Measurements from ENCODE around the gene TRPM6. TPM values are rescaled to one million over a fixed set of nuclear protein-coding genes. Genes with fewer than 3 reads are reported as not detected.

The TRPM6 gene
- total RNA-seq, 2 experiments from 2014 or later, result 0.02 to 0.10 TPM

GRCh38 chr9:74760031-74760700, 127.6 kb downstream of the TRPM6 start:
- no peak overlapping the region for H3K4me3 Mint-ChIP-seq
- DNase-seq, result no peak
- ChIA-PET POLR2A (no interaction called here), CTCF (interaction anchor here (0.9 to 1.3 kb wide), 2 partner anchors 14 kb away, joined by 3 to 8 read pairs; no protein-coding TSS in a partner anchor)
- H3K27ac Mint-ChIP-seq, result no peak overlapping the region
- no peaks in the 10 kb centered on the region for H3K9me3 Mint-ChIP-seq
- H3K27me3 Mint-ChIP-seq, result peaks cover 2% of the 10 kb centered on the region
- intact Hi-C loops (cut with micrococcal nuclease), result no loop called here
- no peaks in the 10 kb centered on the region for H3K4me1 Mint-ChIP-seq (ENCODE audit: low read depth)
- no peaks in the 10 kb centered on the region for H3K36me3 Mint-ChIP-seq

- Mint-ChIP-seq H3K4me1 (ENCODE audit: low read depth) (no peaks in the 10 kb centered on the region), H3K36me3 (no peaks in the 10 kb centered on the region), H3K4me3 (no peak overlapping the region), H3K9me3 (no peaks in the 10 kb centered on the region), H3K27ac (no peak overlapping the region), H3K27me3 (no peaks in the 10 kb centered on the region)
- intact Hi-C loops (cut with micrococcal nuclease), result no loop called here
- CTCF ChIA-PET, result no interaction called here
- POLR2A ChIA-PET, result no interaction called here
- no peak for DNase-seq
Measured at GRCh38 chr9:74755999-74756398, 131.7 kb downstream of the TRPM6 start.

GRCh38 chr9:74755355-74755754, 132.4 kb downstream of the TRPM6 start:
- Mint-ChIP-seq H3K27ac (no peak overlapping the region), H3K4me1 (ENCODE audit: low read depth) (no peaks in the 10 kb centered on the region)

GRCh38 chr9:74753650-74754049, 134.1 kb downstream of the TRPM6 start:
- CTCF ChIA-PET, result no interaction called here
- H3K27ac Mint-ChIP-seq, result no peak overlapping the region
- no peaks in the 10 kb centered on the region for H3K36me3 Mint-ChIP-seq
- intact Hi-C loops (cut with micrococcal nuclease), result no loop called here
- no peak overlapping the region for H3K4me3 Mint-ChIP-seq
- no peaks in the 10 kb centered on the region for H3K4me1 Mint-ChIP-seq (ENCODE audit: low read depth)
- H3K27me3 Mint-ChIP-seq, result no peaks in the 10 kb centered on the region
- H3K9me3 Mint-ChIP-seq, result no peaks in the 10 kb centered on the region
- POLR2A ChIA-PET, result no interaction called here
- no peak for DNase-seq

More at GRCh38 chr9:74755355-74755754, 132.4 kb downstream of the TRPM6 start:
- no peak for DNase-seq
- Mint-ChIP-seq H3K4me3 (no peak overlapping the region), H3K27me3 (no peaks in the 10 kb centered on the region), H3K9me3 (no peaks in the 10 kb centered on the region), H3K36me3 (no peaks in the 10 kb centered on the region)
- ChIA-PET POLR2A (no interaction called here), CTCF (no interaction called here)
- intact Hi-C loops (cut with micrococcal nuclease), result no loop called here

GRCh38 chr9:74748966-74749365, 138.8 kb downstream of the TRPM6 start:
- H3K9me3 Mint-ChIP-seq, result no peaks in the 10 kb centered on the region
- ChIA-PET POLR2A (no interaction called here), CTCF (interaction anchor here (1.4 kb wide), 1 partner anchor 22 kb away, joined by 3 read pairs; no protein-coding TSS in a partner anchor)
- peaks cover 13% of the 10 kb centered on the region for H3K27me3 Mint-ChIP-seq
- intact Hi-C loops (cut with micrococcal nuclease), result loop anchor here (10.0 kb wide), 2 partner anchors 174 to 1544 kb away; no protein-coding TSS in a partner anchor
- DNase-seq, result no peak
- H3K36me3 Mint-ChIP-seq, result no peaks in the 10 kb centered on the region
- H3K4me1 Mint-ChIP-seq (ENCODE audit: low read depth), result no peaks in the 10 kb centered on the region
- no peak overlapping the region for H3K4me3 Mint-ChIP-seq
- H3K27ac Mint-ChIP-seq, result no peak overlapping the region

- ChIA-PET POLR2A (no interaction called here), CTCF (interaction anchor here (0.6 to 1.3 kb wide), 5 partner anchors 8 to 1554 kb away, joined by 3 to 5 read pairs (median 5); no protein-coding TSS in a partner anchor)
- Mint-ChIP-seq H3K27me3 (peaks cover 20% of the 10 kb centered on the region), H3K36me3 (no peaks in the 10 kb centered on the region), H3K9me3 (no peaks in the 10 kb centered on the region), H3K4me1 (ENCODE audit: low read depth) (no peaks in the 10 kb centered on the region), H3K27ac (no peak overlapping the region), H3K4me3 (no peak overlapping the region)
- peak; percentile 19 for DNase-seq
- intact Hi-C loops (cut with micrococcal nuclease), result loop anchor here (10.0 kb wide), 2 partner anchors 168 to 1538 kb away; no protein-coding TSS in a partner anchor
Measured at GRCh38 chr9:74742792-74743730, 144.7 kb downstream of the TRPM6 start.

- no peak for DNase-seq
- intact Hi-C loops (cut with micrococcal nuclease), result loop anchor here (10.0 kb wide), 2 partner anchors 167 to 1537 kb away; no protein-coding TSS in a partner anchor
- ChIA-PET POLR2A (no interaction called here), CTCF (no interaction called here)
- Mint-ChIP-seq H3K27me3 (peaks cover 20% of the 10 kb centered on the region), H3K27ac (no peak overlapping the region), H3K9me3 (no peaks in the 10 kb centered on the region), H3K36me3 (no peaks in the 10 kb centered on the region), H3K4me3 (no peak overlapping the region), H3K4me1 (ENCODE audit: low read depth) (no peaks in the 10 kb centered on the region)
Measured at GRCh38 chr9:74742191-74742790, 145.4 kb downstream of the TRPM6 start.

- no peaks in the 10 kb centered on the region for H3K9me3 Mint-ChIP-seq
- no peak overlapping the region for H3K27ac Mint-ChIP-seq
- CTCF ChIA-PET, result no interaction called here
- POLR2A ChIA-PET, result no interaction called here
- no peak for DNase-seq
- H3K36me3 Mint-ChIP-seq, result no peaks in the 10 kb centered on the region
- intact Hi-C loops (cut with micrococcal nuclease), result no loop called here
- no peak overlapping the region for H3K4me3 Mint-ChIP-seq
- no peaks in the 10 kb centered on the region for H3K27me3 Mint-ChIP-seq
- H3K4me1 Mint-ChIP-seq (ENCODE audit: low read depth), result no peaks in the 10 kb centered on the region
Measured at GRCh38 chr9:74736646-74737045, 151.1 kb downstream of the TRPM6 start.

GRCh38 chr9:74735761-74736160, 152.0 kb downstream of the TRPM6 start:
- no peaks in the 10 kb centered on the region for H3K27me3 Mint-ChIP-seq
- no peaks in the 10 kb centered on the region for H3K36me3 Mint-ChIP-seq
- intact Hi-C loops (cut with micrococcal nuclease), result no loop called here
- ChIA-PET POLR2A (no interaction called here), CTCF (no interaction called here)
- no peak overlapping the region for H3K27ac Mint-ChIP-seq
- H3K4me1 Mint-ChIP-seq (ENCODE audit: low read depth), result no peaks in the 10 kb centered on the region
- H3K9me3 Mint-ChIP-seq, result no peaks in the 10 kb centered on the region
- DNase-seq, result no peak
- no peak overlapping the region for H3K4me3 Mint-ChIP-seq

GRCh38 chr9:74729136-74729695, 158.5 kb downstream of the TRPM6 start:
- intact Hi-C loops (cut with micrococcal nuclease), result no loop called here

GRCh38 chr9:74728176-74728575, 159.5 kb downstream of the TRPM6 start:
- no peak for DNase-seq
- no peak overlapping the region for H3K4me3 Mint-ChIP-seq
- CTCF ChIA-PET, result no interaction called here
- POLR2A ChIA-PET, result no interaction called here
- no peaks in the 10 kb centered on the region for H3K4me1 Mint-ChIP-seq (ENCODE audit: low read depth)
- peaks cover 2% of the 10 kb centered on the region for H3K27me3 Mint-ChIP-seq
- no peaks in the 10 kb centered on the region for H3K36me3 Mint-ChIP-seq
- H3K9me3 Mint-ChIP-seq, result no peaks in the 10 kb centered on the region
- intact Hi-C loops (cut with micrococcal nuclease), result no loop called here
- H3K27ac Mint-ChIP-seq, result no peak overlapping the region

More at GRCh38 chr9:74729136-74729695, 158.5 kb downstream of the TRPM6 start:
- ChIA-PET CTCF (no interaction called here), POLR2A (no interaction called here)
- Mint-ChIP-seq H3K27ac (no peak overlapping the region), H3K4me3 (no peak overlapping the region), H3K4me1 (ENCODE audit: low read depth) (no peaks in the 10 kb centered on the region), H3K27me3 (peaks cover 2% of the 10 kb centered on the region), H3K36me3 (no peaks in the 10 kb centered on the region), H3K9me3 (no peaks in the 10 kb centered on the region)
- DNase-seq, result no peak

- POLR2A ChIA-PET, result no interaction called here
- CTCF ChIA-PET, result no interaction called here
- H3K9me3 Mint-ChIP-seq, result no peaks in the 10 kb centered on the region
- H3K27ac Mint-ChIP-seq, result no peak overlapping the region
- no peak for DNase-seq
- no peaks in the 10 kb centered on the region for H3K36me3 Mint-ChIP-seq
- no peak overlapping the region for H3K4me3 Mint-ChIP-seq
- H3K4me1 Mint-ChIP-seq (ENCODE audit: low read depth), result no peaks in the 10 kb centered on the region
- peaks cover 2% of the 10 kb centered on the region for H3K27me3 Mint-ChIP-seq
- intact Hi-C loops (cut with micrococcal nuclease), result no loop called here
Measured at GRCh38 chr9:74726581-74726980, 161.1 kb downstream of the TRPM6 start.

Data from activated CD4-positive, alpha-beta memory T cell treated with anti-CD3 and anti-CD28 coated beads for 36 hours (primary cell).